Smooth muscle cell (in vitro differentiated cells): ENCODE results near the gene CPOX. TPM values are rescaled to one million over a fixed set of nuclear protein-coding genes. Genes with fewer than 3 reads are reported as not detected.

Experiments
- DNase-seq: peaks from one replicate; lab custom pipeline; 2025; ENCODE audit not compliant: unreplicated experiment; lab: John Stamatoyannopoulos, UW
- H2AFZ ChIP-seq: fragments of 200-600 bp; sonication (generic); 2 replicates; pipeline ENCODE4 v1.6.0; 2016; ENCODE audit warnings: antibody characterized with exemption, low read depth, mild to moderate bottlenecking
- H3F3A ChIP-seq: fragments of 200-600 bp; sonication (generic); 2 replicates; pipeline ENCODE4 v1.6.0; 2017; ENCODE audit warnings: antibody characterized with exemption, low read depth
- H3K27ac ChIP-seq: fragments of 200-600 bp; sonication (generic); 2 replicates; pipeline ENCODE4 v1.5.1; 2016; ENCODE audit warnings: low read depth, mild to moderate bottlenecking
- H3K27me3 ChIP-seq: fragments of 200-600 bp; sonication (generic); 2 replicates; pipeline ENCODE4 v1.6.1; 2016; ENCODE audit warnings: low read depth, mild to moderate bottlenecking
- H3K36me3 ChIP-seq: fragments of 200-600 bp; sonication (generic); 2 replicates; pipeline ENCODE4 v1.5.1; 2016; ENCODE audit warnings: low read depth
- H3K4me1 ChIP-seq: fragments of 200-600 bp; sonication (generic); 2 replicates; pipeline ENCODE4 v1.5.1; 2016; ENCODE audit warnings: low read depth
- H3K4me2 ChIP-seq: fragments of 200-600 bp; sonication (generic); 2 replicates; pipeline ENCODE4 v1.6.0; 2016; ENCODE audit warnings: mild to moderate bottlenecking
- H3K4me3 ChIP-seq: fragments of 200-600 bp; sonication (generic); 2 replicates; pipeline ENCODE4 v1.5.1; 2016; ENCODE audit warnings: mild to moderate bottlenecking
- H3K79me2 ChIP-seq: fragments of 200-600 bp; sonication (generic); 2 replicates; pipeline ENCODE4 v1.6.0; 2016; ENCODE audit warnings: low read depth, mild to moderate bottlenecking
- H3K9ac ChIP-seq: fragments of 200-600 bp; sonication (generic); 2 replicates; pipeline ENCODE4 v1.6.0; 2016; ENCODE audit warnings: low read depth
- H3K9me3 ChIP-seq: fragments of 200-600 bp; sonication (generic); replicated peaks from 2 replicates; pipeline ENCODE4 v1.5.1; 2016; ENCODE audit warnings: low read depth
- H4K20me1 ChIP-seq: fragments of 200-600 bp; sonication (generic); 2 replicates; pipeline ENCODE4 v1.6.0; 2016; ENCODE audit warnings: low read depth
- CTCF ChIP-seq: fragments of 200-600 bp; sonication (generic); IDR thresholded peaks from 2 replicates; pipeline ENCODE4 v1.5.1; 2017; ENCODE audit warnings: borderline replicate concordance, mild to moderate bottlenecking, antibody characterized with exemption; ENCODE audit not compliant: insufficient read depth, poor library complexity, severe bottlenecking
- WGBS: methylation state at CpG from one replicate; pipeline ENCODE4 v1.1.7; 2016; ENCODE audit warnings: low lambda C conversion rate; 5-methylcytosine and 5-hydroxymethylcytosine counted together
- polyA plus RNA-seq: library from polyadenylated mRNA; unstranded; fragments of >200 nt; fragmentation: Nextera tagmentation; extraction: Ambion mirVana; gene quantifications from 2 replicates; pipeline ENCODE4 v1.2.1, GENCODE V29; 2016
- total RNA-seq: library from RNA; depleted of rRNA; stranded (reverse); fragments of >200 nt; gene quantifications from 2 replicates; pipeline ENCODE4 v1.2.3, GENCODE V29; 2014

The CPOX gene
- total and polyA plus RNA-seq, 2 experiments from 2014 or later = 19.3 to 44.8 TPM

GRCh38 chr3:98557324-98558010, 35.9 kb downstream of the CPOX start:
- DNase-seq = no peak
- no peaks in the 10 kb centered on the region for H3F3A ChIP-seq
- H3K4me3 ChIP-seq = no peak overlapping the region
- no peak for TF ChIP-seq CTCF
- H3K4me1 ChIP-seq = no peaks in the 10 kb centered on the region
- H3K27me3 ChIP-seq = no peaks in the 10 kb centered on the region
- H3K36me3 ChIP-seq = no peaks in the 10 kb centered on the region
- no peaks in the 10 kb centered on the region for H3K79me2 ChIP-seq
- no peaks in the 10 kb centered on the region for H4K20me1 ChIP-seq
- 66% methylated on average over 4 of the region's 4 CpGs for WGBS
- H3K9ac ChIP-seq = peak overlapping the region; percentile 53
- no peak overlapping the region for H2AFZ ChIP-seq
- peak overlapping the region; percentile 75 for H3K27ac ChIP-seq
- H3K4me2 ChIP-seq = no peak overlapping the region
- H3K9me3 ChIP-seq = no peaks in the 10 kb centered on the region

GRCh38 chr3:98556164-98557130, 37.0 kb downstream of the CPOX start:
- no peak for DNase-seq
- TF ChIP-seq CTCF = no peak
- no peaks in the 10 kb centered on the region for H3K27me3 ChIP-seq
- no peaks in the 10 kb centered on the region for H3K79me2 ChIP-seq
- 83% methylated on average over 7 of the region's 7 CpGs for WGBS
- H3K27ac ChIP-seq = peak overlapping the region; percentile 76
- H3K9ac ChIP-seq = peak overlapping the region; percentile 53
- H2AFZ ChIP-seq = no peak overlapping the region
- H3K4me3 ChIP-seq = no peak overlapping the region
- no peaks in the 10 kb centered on the region for H4K20me1 ChIP-seq
- H3K4me2 ChIP-seq = no peak overlapping the region
- H3K36me3 ChIP-seq = no peaks in the 10 kb centered on the region
- no peaks in the 10 kb centered on the region for H3K9me3 ChIP-seq
- H3F3A ChIP-seq = no peaks in the 10 kb centered on the region
- no peaks in the 10 kb centered on the region for H3K4me1 ChIP-seq

GRCh38 chr3:98555025-98555379, 38.4 kb downstream of the CPOX start:
- WGBS = 60% methylated on average over 4 of the region's 4 CpGs
- Histone ChIP-seq H3K9me3 (no peaks in the 10 kb centered on the region), H3F3A (no peaks in the 10 kb centered on the region), H3K4me2 (no peak overlapping the region), H3K27me3 (no peaks in the 10 kb centered on the region), H3K9ac (no peak overlapping the region), H3K4me3 (no peak overlapping the region), H3K36me3 (no peaks in the 10 kb centered on the region), H3K27ac (peak overlapping the region; percentile 76), H3K79me2 (no peaks in the 10 kb centered on the region), H2AFZ (no peak overlapping the region), H4K20me1 (no peaks in the 10 kb centered on the region), H3K4me1 (no peaks in the 10 kb centered on the region)
- TF ChIP-seq CTCF = no peak
- no peak for DNase-seq
